Ureter (tissue), 1 donor: Measurements from ENCODE around the gene NHP2. TPM values are rescaled to one million over a fixed set of nuclear protein-coding genes. Genes with fewer than 3 reads are reported as not detected.

ENCODE experiments used
- DNase-seq: peaks from one replicate; pipeline ENCODE4 v3.0.0-alpha.2; 2020; ENCODE audit warnings: low spot score
- total RNA-seq: library from RNA; stranded (reverse); gene quantifications from one replicate; pipeline ENCODE4 v1.2.4, GENCODE V29; 2023
- donor health status: DM: yes; HTN: yes; CAD: no.

Gene NHP2
- total RNA-seq, 1 donor from 2014 or later = 183 TPM

- no peak for DNase-seq
These were observed 20.8 kb upstream of the NHP2 start for GRCh38 chr5:178174456-178174855.

- no peak for DNase-seq
These were observed 16.8 kb upstream of the NHP2 start for GRCh38 chr5:178170455-178170854.

GRCh38 chr5:178165581-178165980, 11.9 kb upstream of the NHP2 start:
- DNase-seq = no peak

GRCh38 chr5:178163772-178164735, 10.4 kb upstream of the NHP2 start:
- peak; percentile 91 for DNase-seq

- DNase-seq = no peak
These were observed 8.8 kb upstream of the NHP2 start for GRCh38 chr5:178162481-178162880.

- no peak for DNase-seq
These were observed 6.5 kb upstream of the NHP2 start for GRCh38 chr5:178160176-178160575.

GRCh38 chr5:178155065-178155464, 1.4 kb upstream of the NHP2 start:
- no peak for DNase-seq

- DNase-seq = no peak
These were observed 917 bp downstream of the NHP2 start for GRCh38 chr5:178152491-178153444.

GRCh38 chr5:178150977-178151734, 2.5 kb downstream of the NHP2 start:
- DNase-seq = no peak

GRCh38 chr5:178149199-178149932, 4.3 kb downstream of the NHP2 start:
- DNase-seq = no peak

- DNase-seq = no peak
These were observed 6.3 kb downstream of the NHP2 start for GRCh38 chr5:178147406-178147805.

GRCh38 chr5:178145965-178146820, 7.5 kb downstream of the NHP2 start:
- DNase-seq = peak; percentile 73

GRCh38 chr5:178143901-178144300, 9.8 kb downstream of the NHP2 start:
- no peak for DNase-seq

GRCh38 chr5:178143246-178143645, 10.4 kb downstream of the NHP2 start:
- DNase-seq = no peak

GRCh38 chr5:178142642-178143041, 11.0 kb downstream of the NHP2 start:
- no peak for DNase-seq

GRCh38 chr5:178141550-178141949, 12.1 kb downstream of the NHP2 start:
- DNase-seq = no peak

- no peak for DNase-seq
These were observed 15.7 kb downstream of the NHP2 start for GRCh38 chr5:178137991-178138390.

- no peak for DNase-seq
These were observed 16.7 kb downstream of the NHP2 start for GRCh38 chr5:178136990-178137389.

- DNase-seq = no peak
These were observed 22.2 kb downstream of the NHP2 start for GRCh38 chr5:178131446-178131996.
